NCI-H146 treated with DMSO at 0.1 percent for 48 hours (cell line): ENCODE data around the gene TFPT.

Experiments
- DNase-seq: peaks from one replicate; lab custom pipeline; 2025; ENCODE audit not compliant: unreplicated experiment; lab: John Stamatoyannopoulos, UW

The TFPT gene

GRCh38 chr19:54081032-54081431, 34.4 kb downstream of the TFPT start, which contains the start of gene TARM1:
TSS of gene TARM1 (minus strand) at chr19:54081365. CDS start at chr19:54081340, 25 bp downstream.
- DNase-seq: no peak

GRCh38 chr19:54077334-54077733, 38.1 kb downstream of the TFPT start:
- no peak for DNase-seq

- DNase-seq: no peak
Observed at GRCh38 chr19:54074851-54075250, 40.6 kb downstream of the TFPT start.

GRCh38 chr19:54073829-54074228, 41.6 kb downstream of the TFPT start:
- no peak for DNase-seq

- no peak for DNase-seq
Observed at GRCh38 chr19:54069470-54069869, 46.0 kb downstream of the TFPT start.

GRCh38 chr19:54063350-54064116, 51.9 kb downstream of the TFPT start, which contains the start of gene VSTM1:
TSS of gene VSTM1 (minus strand) at chr19:54063897. CDS start at chr19:54063777, 120 bp downstream.
- DNase-seq: no peak

GRCh38 chr19:54062643-54063042, 52.8 kb downstream of the TFPT start:
- no peak for DNase-seq
